ENCODE measurements around the gene MIPOL1.
"Not testable (repeated sequence)": the region's sequence is repeated elsewhere in the genome, so short reads cannot be mapped to it uniquely, and the experiment has no call there.

MIPOL1 gene

GRCh38 chr14:37197421-37198272 lies at the start of gene MIPOL1:
Gene MIPOL1, plus strand, starts transcription at chr14:37197937. Its CDS starts 49,952 bp downstream, at chr14:37247889.
- DNase-seq = no peak

- no peak for DNase-seq
These were observed 47.3 kb upstream of the MIPOL1 start for GRCh38 chr14:37150414-37150813.

- DNase-seq = no peak
These were observed 44.7 kb upstream of the MIPOL1 start for GRCh38 chr14:37153005-37153404.

- no peak for DNase-seq
These were observed 44.3 kb upstream of the MIPOL1 start for GRCh38 chr14:37153483-37153882.

GRCh38 chr14:37157987-37158386 lies 39.8 kb upstream of the MIPOL1 start:
- no peak for DNase-seq

GRCh38 chr14:37162307-37162706 lies 35.4 kb upstream of the MIPOL1 start:
- DNase-seq = not testable (repeated sequence)

- no peak for DNase-seq
These were observed 31.9 kb upstream of the MIPOL1 start for GRCh38 chr14:37165794-37166193.

GRCh38 chr14:37167151-37168047 lies 30.3 kb upstream of the MIPOL1 start:
- no peak for DNase-seq

- no peak for DNase-seq
These were observed 29.0 kb upstream of the MIPOL1 start for GRCh38 chr14:37168721-37169120.

GRCh38 chr14:37170237-37170636 lies 27.5 kb upstream of the MIPOL1 start:
- no peak for DNase-seq

- DNase-seq = no peak
These were observed 26.7 kb upstream of the MIPOL1 start for GRCh38 chr14:37170993-37171392.

- DNase-seq = no peak
These were observed 26.1 kb upstream of the MIPOL1 start for GRCh38 chr14:37171678-37172023.

- no peak for DNase-seq
These were observed 25.5 kb upstream of the MIPOL1 start, which contains the start of gene SLC25A21 for GRCh38 chr14:37172024-37172869. Gene SLC25A21, minus strand, starts transcription at chr14:37172606.

GRCh38 chr14:37172936-37173614 lies 24.7 kb upstream of the MIPOL1 start:
- DNase-seq = no peak

GRCh38 chr14:37179896-37180502 lies 17.7 kb upstream of the MIPOL1 start:
- DNase-seq = no peak

GRCh38 chr14:37180886-37181285 lies 16.9 kb upstream of the MIPOL1 start:
- not testable (repeated sequence) for DNase-seq

- no peak for DNase-seq
These were observed 16.3 kb upstream of the MIPOL1 start for GRCh38 chr14:37181441-37181840.

- DNase-seq = not testable (repeated sequence)
These were observed 13.2 kb upstream of the MIPOL1 start for GRCh38 chr14:37184520-37184919.

- DNase-seq = no peak
These were observed 12.1 kb upstream of the MIPOL1 start for GRCh38 chr14:37185670-37186069.

GRCh38 chr14:37186865-37187264 lies 10.9 kb upstream of the MIPOL1 start:
- DNase-seq = no peak

- no peak for DNase-seq
These were observed 10.4 kb upstream of the MIPOL1 start for GRCh38 chr14:37187294-37187693.

Data from activated T-cell treated with anti-CD3 and anti-CD28 coated beads, Interleukin-2, amount 50 U/mL, for 1 hour (primary cell).